Stimulated activated effector memory CD8-positive, alpha-beta T cell treated with anti-CD3 and anti-CD28 coated beads, Interleukin-12 subunit alpha, Interleukin-12 subunit beta, amount 100 ng/mL, for 72 hours (primary cell): ENCODE results near the gene CFAP77.

Experiments
- ATAC-seq: fragments of 150-1000 bp; cut with Tn5 transposase; 2 replicates; pipeline ENCODE4 v1.10.0; 2021
- DNase-seq, 2 donors: peaks; one replicate each; pipeline ENCODE4 v3.0.0; 2021 to 2022; ENCODE audit warnings: low spot score in 2 of 2
- H3K27ac Mint-ChIP-seq: one replicate; pipeline ENCODE4 v1.8.0; 2022; ENCODE audit warnings: mild to moderate bottlenecking, mixed read lengths
- H3K36me3 Mint-ChIP-seq: one replicate; pipeline ENCODE4 v1.8.0; 2022; ENCODE audit warnings: mild to moderate bottlenecking, mixed read lengths
- H3K4me1 Mint-ChIP-seq: one replicate; pipeline ENCODE4 v1.8.0; 2022; ENCODE audit warnings: mixed read lengths
- H3K4me3 Mint-ChIP-seq: one replicate; pipeline ENCODE4 v1.8.0; 2022; ENCODE audit warnings: mild to moderate bottlenecking, mixed read lengths
- H3K9me3 Mint-ChIP-seq: one replicate; pipeline ENCODE4 v1.8.0; 2022; ENCODE audit warnings: mixed read lengths

CFAP77 gene

GRCh38 chr9:132391449-132391848 lies 18.6 kb upstream of the CFAP77 start:
- no peaks in the 10 kb centered on the region for H3K36me3 Mint-ChIP-seq
- ATAC-seq (no peak), DNase-seq (no peak)
- no peak overlapping the region for H3K4me3 Mint-ChIP-seq
- no peak overlapping the region for H3K27ac Mint-ChIP-seq
- H3K9me3 Mint-ChIP-seq = no peaks in the 10 kb centered on the region
- no peaks in the 10 kb centered on the region for H3K4me1 Mint-ChIP-seq

- DNase-seq (no peak), ATAC-seq (no peak)
- no peak overlapping the region for H3K27ac Mint-ChIP-seq
- H3K4me1 Mint-ChIP-seq = no peaks in the 10 kb centered on the region
- H3K9me3 Mint-ChIP-seq = no peaks in the 10 kb centered on the region
- no peak overlapping the region for H3K4me3 Mint-ChIP-seq
- H3K36me3 Mint-ChIP-seq = no peaks in the 10 kb centered on the region
Measured at GRCh38 chr9:132395560-132395959, 14.5 kb upstream of the CFAP77 start.

GRCh38 chr9:132401824-132402223 lies 8.2 kb upstream of the CFAP77 start:
- peaks cover 14% of the 10 kb centered on the region for H3K36me3 Mint-ChIP-seq
- peak overlapping the region; percentile 29 for H3K27ac Mint-ChIP-seq
- peaks cover 44% of the 10 kb centered on the region for H3K4me1 Mint-ChIP-seq
- H3K4me3 Mint-ChIP-seq = no peak overlapping the region
- no peak for ATAC-seq
- no peaks in the 10 kb centered on the region for H3K9me3 Mint-ChIP-seq
- DNase-seq = no peak

GRCh38 chr9:132404228-132404881 lies 5.7 kb upstream of the CFAP77 start:
- Mint-ChIP-seq H3K4me1 (peaks cover 49% of the 10 kb centered on the region), H3K9me3 (no peaks in the 10 kb centered on the region), H3K4me3 (peak overlapping the region; percentile 75), H3K27ac (peak overlapping the region; percentile 69), H3K36me3 (peaks cover 17% of the 10 kb centered on the region)
- ATAC-seq (peak; percentile 54), DNase-seq (no peak)

- H3K4me1 Mint-ChIP-seq = peaks cover 59% of the 10 kb centered on the region
- ATAC-seq = peak; percentile 94
Measured at GRCh38 chr9:132406554-132407122, 3.4 kb upstream of the CFAP77 start, which contains the start of gene TTF1. TSS of gene TTF1 (minus strand) at chr9:132406840. CDS start at chr9:132402821, 4,019 bp downstream.

GRCh38 chr9:132407196-132407595 lies 2.8 kb upstream of the CFAP77 start:
- peaks cover 17% of the 10 kb centered on the region for H3K36me3 Mint-ChIP-seq
- peaks cover 59% of the 10 kb centered on the region for H3K4me1 Mint-ChIP-seq
- H3K4me3 Mint-ChIP-seq = peak overlapping the region; percentile 75
- H3K9me3 Mint-ChIP-seq = no peaks in the 10 kb centered on the region
- ATAC-seq (no peak), DNase-seq (no peak)
- peak overlapping the region; percentile 69 for H3K27ac Mint-ChIP-seq

More at GRCh38 chr9:132406554-132407122, 3.4 kb upstream of the CFAP77 start, which contains the start of gene TTF1:
- Mint-ChIP-seq H3K9me3 (no peaks in the 10 kb centered on the region), H3K27ac (peak within 1 kb of the TSS; percentile 69), H3K36me3 (peaks cover 17% of the 10 kb centered on the region), H3K4me3 (peak within 1 kb of the TSS; percentile 75)
- peak; percentile 78 to 92 for DNase-seq

- Mint-ChIP-seq H3K4me1 (peaks cover 50% of the 10 kb centered on the region), H3K27ac (no peak overlapping the region), H3K9me3 (no peaks in the 10 kb centered on the region), H3K36me3 (peaks cover 17% of the 10 kb centered on the region), H3K4me3 (no peak overlapping the region)
- no peak for DNase-seq
- ATAC-seq = no peak
Measured at GRCh38 chr9:132408521-132408920, 1.5 kb upstream of the CFAP77 start.

GRCh38 chr9:132410642-132411041 lies 631 bp downstream of the CFAP77 start:
- Mint-ChIP-seq H3K9me3 (no peaks in the 10 kb centered on the region), H3K27ac (no peak overlapping the region), H3K4me3 (peak overlapping the region; percentile 66), H3K36me3 (peaks cover 11% of the 10 kb centered on the region), H3K4me1 (peaks cover 32% of the 10 kb centered on the region)
- DNase-seq (no peak), ATAC-seq (peak; percentile 48)

GRCh38 chr9:132411091-132411508 lies 1.1 kb downstream of the CFAP77 start:
- peak; percentile 59 to 78 for DNase-seq
- H3K27ac Mint-ChIP-seq = no peak overlapping the region
- H3K36me3 Mint-ChIP-seq = peaks cover 7% of the 10 kb centered on the region
- H3K4me3 Mint-ChIP-seq = peak overlapping the region; percentile 66
- ATAC-seq = peak; percentile 66
- no peaks in the 10 kb centered on the region for H3K9me3 Mint-ChIP-seq
- peaks cover 27% of the 10 kb centered on the region for H3K4me1 Mint-ChIP-seq

- H3K4me1 Mint-ChIP-seq = peaks cover 21% of the 10 kb centered on the region
- H3K36me3 Mint-ChIP-seq = peaks cover under 1% of the 10 kb centered on the region
- H3K9me3 Mint-ChIP-seq = no peaks in the 10 kb centered on the region
- no peak overlapping the region for H3K27ac Mint-ChIP-seq
- DNase-seq = peak in 1 of 2 donors; percentile 65
- H3K4me3 Mint-ChIP-seq = no peak overlapping the region
- ATAC-seq = peak; percentile 49
Measured at GRCh38 chr9:132412089-132412488, 2.1 kb downstream of the CFAP77 start.

- ATAC-seq (no peak), DNase-seq (no peak)
- Mint-ChIP-seq H3K36me3 (no peaks in the 10 kb centered on the region), H3K4me1 (peaks cover 18% of the 10 kb centered on the region), H3K27ac (no peak overlapping the region), H3K4me3 (no peak overlapping the region), H3K9me3 (no peaks in the 10 kb centered on the region)
Measured at GRCh38 chr9:132413926-132414325, 3.9 kb downstream of the CFAP77 start.

GRCh38 chr9:132414731-132415130 lies 4.7 kb downstream of the CFAP77 start:
- H3K36me3 Mint-ChIP-seq = no peaks in the 10 kb centered on the region
- no peak for ATAC-seq
- no peak for DNase-seq

GRCh38 chr9:132415181-132415580 lies 5.2 kb downstream of the CFAP77 start:
- Mint-ChIP-seq H3K4me1 (peaks cover 18% of the 10 kb centered on the region), H3K9me3 (no peaks in the 10 kb centered on the region), H3K27ac (no peak overlapping the region), H3K36me3 (no peaks in the 10 kb centered on the region), H3K4me3 (no peak overlapping the region)
- DNase-seq (no peak), ATAC-seq (no peak)

More at GRCh38 chr9:132414731-132415130, 4.7 kb downstream of the CFAP77 start:
- Mint-ChIP-seq H3K27ac (no peak overlapping the region), H3K4me3 (no peak overlapping the region), H3K9me3 (no peaks in the 10 kb centered on the region), H3K4me1 (peaks cover 18% of the 10 kb centered on the region)

GRCh38 chr9:132418726-132419363 lies 8.8 kb downstream of the CFAP77 start:
- Mint-ChIP-seq H3K27ac (no peak overlapping the region), H3K36me3 (no peaks in the 10 kb centered on the region), H3K4me3 (no peak overlapping the region), H3K9me3 (no peaks in the 10 kb centered on the region), H3K4me1 (no peaks in the 10 kb centered on the region)
- no peak for DNase-seq
- ATAC-seq = no peak

- no peak for DNase-seq
- ATAC-seq = no peak
- Mint-ChIP-seq H3K4me1 (no peaks in the 10 kb centered on the region), H3K36me3 (no peaks in the 10 kb centered on the region), H3K4me3 (no peak overlapping the region), H3K9me3 (no peaks in the 10 kb centered on the region), H3K27ac (no peak overlapping the region)
Measured at GRCh38 chr9:132422574-132422973, 12.6 kb downstream of the CFAP77 start.

- Mint-ChIP-seq H3K9me3 (no peaks in the 10 kb centered on the region), H3K36me3 (no peaks in the 10 kb centered on the region), H3K27ac (no peak overlapping the region), H3K4me1 (no peaks in the 10 kb centered on the region), H3K4me3 (no peak overlapping the region)
- ATAC-seq (no peak), DNase-seq (no peak)
Measured at GRCh38 chr9:132423503-132423902, 13.5 kb downstream of the CFAP77 start.
